GM23338 (cell line): ENCODE results near the gene SMOC1. TPM values are rescaled to one million over a fixed set of nuclear protein-coding genes. Genes with fewer than 3 reads are reported as not detected.

ENCODE experiments used
- ATAC-seq: fragments of 200-7000 bp; cut with Tn5 transposase; 3 replicates; pipeline ENCODE4 v1.9.1; 2020
- DNase-seq: peaks from one replicate; pipeline ENCODE4 v3.0.0-alpha.2; 2015; ENCODE audit warnings: low spot score
- H2AFZ ChIP-seq: fragments of 200-600 bp; sonication (generic); 2 replicates; pipeline ENCODE4 v1.8.0; 2016; ENCODE audit warnings: antibody characterized with exemption, mild to moderate bottlenecking, moderate library complexity
- H3F3A ChIP-seq: fragments of 200-600 bp; sonication (generic); replicated peaks from 2 replicates; pipeline ENCODE4 v1.8.0; 2017; ENCODE audit warnings: antibody characterized with exemption, mixed run types, low read depth
- H3K27ac ChIP-seq: fragments of 200-600 bp; sonication (generic); 2 replicates; pipeline ENCODE4 v1.6.1; 2016; ENCODE audit warnings: low read depth
- H3K27me3 ChIP-seq: fragments of 200-600 bp; sonication (generic); 2 replicates; pipeline ENCODE4 v1.8.0; 2016; ENCODE audit warnings: mild to moderate bottlenecking, mixed run types, moderate library complexity; ENCODE audit not compliant: insufficient read depth
- H3K36me3 ChIP-seq: fragments of 200-600 bp; sonication (generic); 2 replicates; pipeline ENCODE4 v1.8.0; 2016; ENCODE audit warnings: mild to moderate bottlenecking; ENCODE audit not compliant: insufficient read depth
- H3K4me1 ChIP-seq: fragments of 200-600 bp; sonication (generic); 2 replicates; pipeline ENCODE4 v1.8.0; 2016; ENCODE audit warnings: mild to moderate bottlenecking, moderate library complexity; ENCODE audit not compliant: insufficient read depth
- H3K4me2 ChIP-seq: fragments of 200-600 bp; sonication (generic); 2 replicates; pipeline ENCODE4 v1.7.1; 2017; ENCODE audit warnings: mixed run types
- H3K4me3 ChIP-seq: fragments of 200-600 bp; sonication (generic); 2 replicates; pipeline ENCODE4 v1.6.1; 2016; ENCODE audit warnings: mixed run types
- H3K79me2 ChIP-seq: fragments of 200-600 bp; sonication (generic); replicated peaks from 2 replicates; pipeline ENCODE4 v1.8.0; 2017; ENCODE audit warnings: mild to moderate bottlenecking; ENCODE audit not compliant: insufficient read depth
- H3K9me2 ChIP-seq: fragments of 200-600 bp; sonication (generic); 2 replicates; pipeline ENCODE4 v1.8.0; 2017; ENCODE audit not compliant: insufficient read depth
- H4K20me1 ChIP-seq: fragments of 200-600 bp; sonication (generic); replicated peaks from 2 replicates; pipeline ENCODE4 v1.8.0; 2017; ENCODE audit warnings: mild to moderate bottlenecking; ENCODE audit not compliant: insufficient read depth
- H3K27ac Mint-ChIP-seq: 2 replicates; pipeline ENCODE4 v1.8.0; 2020; ENCODE audit warnings: inconsistent platforms, mild to moderate bottlenecking, moderate library complexity, mixed read lengths
- H3K27me3 Mint-ChIP-seq: 3 replicates; pipeline ENCODE4 v1.8.0; 2022; ENCODE audit warnings: low read depth, mild to moderate bottlenecking, moderate library complexity, mixed read lengths, inconsistent platforms; ENCODE audit not compliant: insufficient read depth, poor library complexity
- H3K36me3 Mint-ChIP-seq: 3 replicates; pipeline ENCODE4 v1.8.0; 2021; ENCODE audit warnings: low read depth, mild to moderate bottlenecking, inconsistent platforms, moderate library complexity, mixed read lengths
- H3K4me1 Mint-ChIP-seq: 3 replicates; pipeline ENCODE4 v1.8.0; 2020; ENCODE audit warnings: mild to moderate bottlenecking, inconsistent platforms, mixed read lengths
- H3K4me3 Mint-ChIP-seq: 3 replicates; pipeline ENCODE4 v1.8.0; 2021; ENCODE audit warnings: moderate library complexity, mild to moderate bottlenecking, inconsistent platforms, mixed read lengths
- H3K9me3 Mint-ChIP-seq: 3 replicates; pipeline ENCODE4 v1.8.0; 2020; ENCODE audit warnings: moderate library complexity, mild to moderate bottlenecking, inconsistent platforms, mixed read lengths
- EZH2 ChIP-seq: fragments of 200-600 bp; sonication (generic); IDR thresholded peaks from one replicate; pipeline ENCODE4 v1.8.0; 2017; ENCODE audit warnings: antibody characterized with exemption, mild to moderate bottlenecking, low read depth; ENCODE audit not compliant: unreplicated experiment
- NANOG ChIP-seq: IDR thresholded peaks from 2 replicates; pipeline ENCODE4 v1.6.1; 2016; ENCODE audit warnings: antibody characterized with exemption, borderline replicate concordance
- POLR2AphosphoS5 ChIP-seq: IDR thresholded peaks from 2 replicates; pipeline ENCODE4 v1.6.1; 2016; ENCODE audit warnings: antibody characterized with exemption, low read depth
- ZNF114 ChIP-seq: fragments of 250-450 bp; sonication (Bioruptor Pico); IDR thresholded peaks from 2 replicates; pipeline ENCODE4 v1.5.0; 2020; ENCODE audit warnings: mild to moderate bottlenecking, moderate library complexity
- ZNF331 ChIP-seq: fragments of 250-450 bp; sonication (Bioruptor Pico); IDR thresholded peaks from 2 replicates; pipeline ENCODE4 v1.5.0; 2020; ENCODE audit warnings: low read depth, mild to moderate bottlenecking, moderate library complexity
- ZNF462 ChIP-seq: fragments of 250-450 bp; sonication (Bioruptor Pico); IDR thresholded peaks from 2 replicates; pipeline ENCODE4 v1.5.0; 2020; ENCODE audit warnings: mild to moderate bottlenecking, moderate library complexity
- polyA plus RNA-seq: library from polyadenylated mRNA; unstranded; fragments of >200 nt; fragmentation: Nextera tagmentation; extraction: Ambion mirVana; gene quantifications from 2 replicates; pipeline ENCODE4 v1.2.1, GENCODE V29; 2016
- total RNA-seq: library from RNA; depleted of rRNA; stranded (reverse); fragments of >200 nt; shearing (Covaris generic); gene quantifications from 2 replicates; pipeline ENCODE4 v1.2.3, GENCODE V29; 2014
- TF ChIP-seq, protein P1 (sequence below), 2 experiments: fragments of 200-600 bp in 1 of 2; sonication (generic) in 1 of 2; conservative IDR thresholded peaks; 2 replicates each; pipeline versions ENCODE4 v1.5.1 to v1.6.1; 2016 to 2017; ENCODE audit warnings: antibody characterized with exemption in 2 of 2, low read depth in 2 of 2, mild to moderate bottlenecking in 2 of 2, moderate library complexity in 1 of 2
- TF ChIP-seq, protein P2 (sequence below): IDR thresholded peaks from one replicate; pipeline ENCODE4 v1.6.1; 2018; ENCODE audit warnings: antibody characterized with exemption; ENCODE audit not compliant: unreplicated experiment

The SMOC1 gene
- total and polyA plus RNA-seq, 2 experiments from 2014 or later = 0.79 to 1.6 TPM

- no peaks in the 10 kb centered on the region for H3K36me3 Mint-ChIP-seq
- Histone ChIP-seq H3K27ac (no peak overlapping the region), H2AFZ (no peak overlapping the region), H4K20me1 (no peaks in the 10 kb centered on the region), H3K4me1 (no peaks in the 10 kb centered on the region), H3F3A (no peaks in the 10 kb centered on the region), H3K9me2 (peaks cover 4% of the 10 kb centered on the region; the same call in 1 of the 2 replicates), H3K4me3 (no peak overlapping the region), H3K79me2 (no peaks in the 10 kb centered on the region), H3K4me2 (no peak overlapping the region), H3K27me3 (no peaks in the 10 kb centered on the region), H3K36me3 (no peaks in the 10 kb centered on the region)
- H3K4me3 Mint-ChIP-seq = no peak overlapping the region
- no peak for TF ChIP-seq EZH2
- no peak for TF ChIP-seq ZNF462 (CRISPR knock-in tag)
- TF ChIP-seq ZNF114 (CRISPR knock-in tag) = no peak
- TF ChIP-seq ZNF331 = no peak
- TF ChIP-seq, protein P1, sequence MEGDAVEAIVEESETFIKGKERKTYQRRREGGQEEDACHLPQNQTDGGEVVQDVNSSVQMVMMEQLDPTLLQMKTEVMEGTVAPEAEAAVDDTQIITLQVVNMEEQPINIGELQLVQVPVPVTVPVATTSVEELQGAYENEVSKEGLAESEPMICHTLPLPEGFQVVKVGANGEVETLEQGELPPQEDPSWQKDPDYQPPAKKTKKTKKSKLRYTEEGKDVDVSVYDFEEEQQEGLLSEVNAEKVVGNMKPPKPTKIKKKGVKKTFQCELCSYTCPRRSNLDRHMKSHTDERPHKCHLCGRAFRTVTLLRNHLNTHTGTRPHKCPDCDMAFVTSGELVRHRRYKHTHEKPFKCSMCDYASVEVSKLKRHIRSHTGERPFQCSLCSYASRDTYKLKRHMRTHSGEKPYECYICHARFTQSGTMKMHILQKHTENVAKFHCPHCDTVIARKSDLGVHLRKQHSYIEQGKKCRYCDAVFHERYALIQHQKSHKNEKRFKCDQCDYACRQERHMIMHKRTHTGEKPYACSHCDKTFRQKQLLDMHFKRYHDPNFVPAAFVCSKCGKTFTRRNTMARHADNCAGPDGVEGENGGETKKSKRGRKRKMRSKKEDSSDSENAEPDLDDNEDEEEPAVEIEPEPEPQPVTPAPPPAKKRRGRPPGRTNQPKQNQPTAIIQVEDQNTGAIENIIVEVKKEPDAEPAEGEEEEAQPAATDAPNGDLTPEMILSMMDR (conservative IDR thresholded peaks at IDR 0.05; ENCODE audit: low read depth in 2 of 2) = no peak
- TF ChIP-seq, protein P2, sequence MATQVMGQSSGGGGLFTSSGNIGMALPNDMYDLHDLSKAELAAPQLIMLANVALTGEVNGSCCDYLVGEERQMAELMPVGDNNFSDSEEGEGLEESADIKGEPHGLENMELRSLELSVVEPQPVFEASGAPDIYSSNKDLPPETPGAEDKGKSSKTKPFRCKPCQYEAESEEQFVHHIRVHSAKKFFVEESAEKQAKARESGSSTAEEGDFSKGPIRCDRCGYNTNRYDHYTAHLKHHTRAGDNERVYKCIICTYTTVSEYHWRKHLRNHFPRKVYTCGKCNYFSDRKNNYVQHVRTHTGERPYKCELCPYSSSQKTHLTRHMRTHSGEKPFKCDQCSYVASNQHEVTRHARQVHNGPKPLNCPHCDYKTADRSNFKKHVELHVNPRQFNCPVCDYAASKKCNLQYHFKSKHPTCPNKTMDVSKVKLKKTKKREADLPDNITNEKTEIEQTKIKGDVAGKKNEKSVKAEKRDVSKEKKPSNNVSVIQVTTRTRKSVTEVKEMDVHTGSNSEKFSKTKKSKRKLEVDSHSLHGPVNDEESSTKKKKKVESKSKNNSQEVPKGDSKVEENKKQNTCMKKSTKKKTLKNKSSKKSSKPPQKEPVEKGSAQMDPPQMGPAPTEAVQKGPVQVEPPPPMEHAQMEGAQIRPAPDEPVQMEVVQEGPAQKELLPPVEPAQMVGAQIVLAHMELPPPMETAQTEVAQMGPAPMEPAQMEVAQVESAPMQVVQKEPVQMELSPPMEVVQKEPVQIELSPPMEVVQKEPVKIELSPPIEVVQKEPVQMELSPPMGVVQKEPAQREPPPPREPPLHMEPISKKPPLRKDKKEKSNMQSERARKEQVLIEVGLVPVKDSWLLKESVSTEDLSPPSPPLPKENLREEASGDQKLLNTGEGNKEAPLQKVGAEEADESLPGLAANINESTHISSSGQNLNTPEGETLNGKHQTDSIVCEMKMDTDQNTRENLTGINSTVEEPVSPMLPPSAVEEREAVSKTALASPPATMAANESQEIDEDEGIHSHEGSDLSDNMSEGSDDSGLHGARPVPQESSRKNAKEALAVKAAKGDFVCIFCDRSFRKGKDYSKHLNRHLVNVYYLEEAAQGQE = no peak
- no peak for TF ChIP-seq NANOG
- no peak for TF ChIP-seq POLR2AphosphoS5
- H3K27me3 Mint-ChIP-seq = peaks cover 3% of the 10 kb centered on the region
- H3K4me1 Mint-ChIP-seq = no peaks in the 10 kb centered on the region
- H3K9me3 Mint-ChIP-seq = peaks cover 10% of the 10 kb centered on the region; the same call in 1 of the 3 replicates
- no peak overlapping the region for H3K27ac Mint-ChIP-seq
- ATAC-seq (no peak), DNase-seq (no peak)
Measured at GRCh38 chr14:69904246-69904645, 25.0 kb downstream of the SMOC1 start.
